ELR (cell line): ENCODE results near the gene ROMO1.
"Not testable (repeated sequence)": the region's sequence is repeated elsewhere in the genome, so short reads cannot be mapped to it uniquely, and the experiment has no call there.

ENCODE experiments used
- DNase-seq: peaks from one replicate; pipeline ENCODE4 v3.0.0-alpha.2; 2015; ENCODE audit warnings: low read depth

Gene ROMO1

DNA sequence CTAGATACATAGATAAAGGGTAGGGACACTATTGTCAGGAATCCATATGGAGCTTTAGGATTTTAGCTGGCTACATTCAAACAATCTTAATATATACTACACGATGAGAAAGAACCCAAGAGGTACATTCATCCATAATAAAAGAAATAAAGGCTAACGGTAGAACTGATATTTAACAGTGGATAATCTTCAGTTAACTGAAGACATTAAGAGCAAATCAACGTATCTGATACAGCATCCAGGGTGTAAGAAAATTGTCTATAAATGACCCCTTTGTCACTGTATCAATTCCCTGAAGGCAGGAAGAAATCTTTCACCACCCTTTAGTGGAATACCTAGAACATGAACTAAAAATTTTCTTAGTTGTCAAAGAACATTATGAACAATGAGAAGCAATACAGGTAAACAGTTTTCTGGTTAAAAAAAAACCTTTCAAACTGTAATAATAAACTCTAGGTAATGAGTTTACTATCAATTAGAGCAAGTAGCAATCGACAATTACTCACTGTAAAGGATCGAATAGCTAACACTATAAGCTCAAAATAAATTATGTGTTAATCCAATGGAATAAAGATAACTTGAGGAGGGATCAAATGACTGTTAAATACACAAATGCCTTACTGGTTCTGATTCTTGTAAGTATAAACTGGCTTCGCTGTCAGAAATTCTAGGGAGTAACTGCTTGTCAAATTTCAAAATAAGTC, 11.8 kb downstream of the ROMO1 start:
- no peak for DNase-seq

DNA sequence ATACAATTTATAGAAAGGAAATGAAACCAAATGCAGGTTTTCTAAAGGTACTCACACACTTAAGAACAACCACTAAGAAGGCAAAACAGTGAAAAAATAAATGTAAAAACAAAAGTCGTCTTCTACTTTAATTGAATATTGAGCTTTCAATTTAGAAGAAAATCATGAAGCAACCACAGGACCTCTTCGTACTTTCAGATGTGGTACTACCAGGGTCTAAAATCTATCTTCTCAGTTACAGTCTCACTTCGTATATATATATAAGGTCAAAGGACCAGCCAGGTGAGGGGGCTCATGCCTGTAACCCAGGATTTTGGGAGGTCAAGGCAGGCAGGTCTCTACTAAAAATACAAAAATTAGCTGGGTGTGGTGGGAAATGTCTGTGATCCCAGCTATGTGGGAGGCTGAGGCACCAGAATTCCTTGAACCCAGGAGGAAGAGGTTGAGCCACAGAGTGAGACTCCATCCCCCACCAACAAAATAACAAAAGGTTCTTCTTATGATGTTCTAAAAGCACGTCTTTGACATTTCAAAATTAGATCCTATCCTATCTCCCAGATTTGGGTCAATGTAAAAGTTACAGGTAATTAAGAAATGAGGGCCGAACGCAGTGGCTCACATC, 12.5 kb downstream of the ROMO1 start:
- DNase-seq = no peak

DNA sequence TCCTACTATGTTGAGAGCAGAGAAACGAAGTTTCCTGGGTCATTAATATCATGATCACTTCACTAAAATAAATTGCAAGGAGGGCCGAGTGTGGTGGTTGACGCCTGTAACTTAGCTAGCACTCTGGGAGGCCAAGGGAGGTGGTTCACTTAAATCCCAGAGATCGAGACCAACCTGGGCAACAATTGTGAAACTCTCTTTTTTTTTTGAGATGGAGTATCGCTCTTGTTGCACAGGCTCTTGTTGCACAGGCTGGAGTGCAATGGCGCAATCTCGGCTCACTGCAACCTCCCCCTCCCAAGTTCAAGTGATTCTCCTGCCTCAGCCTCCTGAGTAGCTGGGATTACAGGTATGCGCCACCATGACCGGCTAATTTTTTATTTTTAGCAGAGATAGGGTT, 13.9 kb downstream of the ROMO1 start:
- DNase-seq = not testable (repeated sequence)

DNA sequence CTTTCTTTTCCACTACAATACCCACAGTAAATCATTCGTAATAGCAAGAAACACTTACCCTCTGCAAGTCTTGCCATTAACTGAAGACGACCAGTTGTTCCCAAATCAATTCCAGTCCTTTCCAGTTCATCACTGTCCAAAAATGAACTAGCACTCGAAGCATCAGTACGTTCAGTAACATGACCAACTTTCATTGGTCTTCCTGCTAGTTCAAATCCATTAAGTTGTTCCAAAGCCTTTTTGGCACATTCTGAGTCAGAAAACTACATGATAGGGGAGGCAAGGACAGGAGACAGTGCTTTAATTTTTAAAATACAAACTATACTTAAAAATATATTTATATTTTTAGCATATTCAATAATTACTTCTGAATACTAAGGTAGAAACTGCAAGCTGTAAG, 14.9 kb downstream of the ROMO1 start:
- DNase-seq = no peak

DNA sequence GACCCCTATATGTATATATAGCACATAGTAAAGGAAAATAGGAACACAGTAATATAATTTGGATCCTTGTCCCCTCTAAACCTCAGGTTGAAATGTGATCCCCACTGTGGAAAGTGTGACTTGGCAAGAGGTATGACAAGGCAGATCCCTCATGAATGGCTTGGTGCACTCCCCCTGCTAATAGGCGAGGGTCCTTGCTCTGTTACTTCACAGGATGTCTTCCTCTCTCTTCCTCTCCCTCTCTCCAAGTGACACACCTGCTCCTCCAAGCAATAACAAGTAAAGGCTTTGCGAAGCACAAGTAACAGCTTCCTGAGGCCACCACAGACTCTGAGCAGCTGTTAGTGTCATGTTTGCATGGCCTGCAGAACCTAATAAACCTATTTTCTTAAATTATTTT, 16.4 kb downstream of the ROMO1 start:
- no peak for DNase-seq

DNA sequence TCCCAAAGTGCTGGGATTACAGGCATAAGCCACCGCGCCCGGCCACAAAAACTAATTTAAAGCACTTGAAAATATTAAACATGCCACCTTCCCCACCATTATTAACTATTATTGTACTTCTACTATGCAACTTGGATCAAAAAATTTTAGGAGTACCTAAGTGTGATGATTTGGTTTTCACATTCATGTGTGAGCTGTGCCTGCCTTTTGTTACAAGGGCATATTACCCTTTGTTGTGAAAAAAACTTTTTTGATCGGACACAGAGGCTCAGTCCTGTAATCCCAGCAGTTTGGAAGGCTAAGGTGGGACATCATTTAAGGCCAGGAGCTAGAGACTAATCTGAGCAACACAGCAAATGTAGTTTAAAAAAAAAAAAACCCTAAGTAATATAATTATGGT, 17.1 kb downstream of the ROMO1 start:
- DNase-seq = no peak

DNA sequence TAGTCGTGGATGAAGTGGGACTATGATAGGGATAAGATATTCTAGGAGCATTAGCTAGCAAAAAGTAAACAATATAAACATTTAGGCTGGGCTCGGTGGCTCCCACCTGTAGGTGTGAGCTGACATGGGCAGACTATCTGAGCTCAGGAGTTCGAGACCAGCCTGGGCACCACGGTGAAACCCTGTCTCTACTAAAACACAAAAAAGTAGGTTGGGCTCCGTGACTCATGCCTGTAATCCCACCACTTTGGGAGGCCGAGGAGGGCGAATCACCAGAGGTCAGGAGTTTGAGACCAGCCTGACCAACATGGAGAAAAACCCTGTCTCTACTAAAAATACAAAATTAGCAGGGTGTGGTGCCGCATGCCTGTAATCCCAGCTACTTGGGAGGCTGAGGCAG, 19.1 kb downstream of the ROMO1 start:
- peak; percentile 72 for DNase-seq

DNA sequence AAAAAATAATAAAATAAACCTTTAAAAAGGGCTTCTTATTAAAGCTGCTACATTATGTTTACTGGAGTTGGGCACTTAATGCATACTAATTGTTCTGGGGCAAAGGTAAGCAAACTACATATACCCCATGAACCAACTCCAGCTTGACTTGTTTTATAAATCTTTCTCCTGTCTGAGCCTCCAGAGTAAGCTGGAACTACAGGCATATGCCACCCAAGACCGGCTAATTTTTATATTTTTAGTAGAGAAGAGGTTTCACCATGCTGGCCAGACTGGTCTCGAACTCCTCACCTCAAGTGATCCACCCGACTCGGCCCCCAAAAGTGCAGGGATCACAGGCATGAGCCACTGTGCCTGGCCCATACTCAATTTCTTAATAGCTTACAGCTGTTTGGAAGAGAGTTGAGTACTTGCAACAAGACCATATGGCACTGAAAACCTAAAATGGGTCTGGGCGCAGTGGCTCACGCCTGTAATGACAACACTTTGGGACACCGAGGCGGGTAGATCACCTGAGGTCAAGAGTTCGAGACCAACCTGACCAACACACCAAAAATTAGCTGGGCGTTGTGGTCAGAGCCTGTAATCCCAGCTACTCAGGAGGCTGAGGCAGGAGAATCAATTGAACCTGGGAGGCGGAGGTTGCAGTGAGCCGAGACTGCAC, 19.9 kb downstream of the ROMO1 start:
- DNase-seq = no peak

DNA sequence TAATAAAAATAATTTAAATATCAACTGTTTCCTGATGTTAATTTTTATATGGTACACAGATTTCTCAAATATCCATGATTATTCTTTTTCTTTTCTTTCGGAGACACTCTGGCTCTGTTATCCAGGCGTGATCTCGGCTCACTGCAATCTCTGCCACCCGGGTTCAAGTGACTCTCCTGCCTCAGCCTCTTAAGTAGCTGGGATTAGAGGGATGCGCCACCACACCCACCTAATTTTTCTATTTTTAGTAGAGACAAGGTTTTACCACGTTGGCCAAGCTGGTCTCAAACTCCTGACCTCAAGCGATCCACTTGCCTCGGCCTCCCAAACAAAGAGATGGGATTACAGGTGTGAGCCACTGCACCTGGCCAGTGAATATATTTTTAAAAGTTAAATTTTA, 20.5 kb downstream of the ROMO1 start:
- DNase-seq = no peak

DNA sequence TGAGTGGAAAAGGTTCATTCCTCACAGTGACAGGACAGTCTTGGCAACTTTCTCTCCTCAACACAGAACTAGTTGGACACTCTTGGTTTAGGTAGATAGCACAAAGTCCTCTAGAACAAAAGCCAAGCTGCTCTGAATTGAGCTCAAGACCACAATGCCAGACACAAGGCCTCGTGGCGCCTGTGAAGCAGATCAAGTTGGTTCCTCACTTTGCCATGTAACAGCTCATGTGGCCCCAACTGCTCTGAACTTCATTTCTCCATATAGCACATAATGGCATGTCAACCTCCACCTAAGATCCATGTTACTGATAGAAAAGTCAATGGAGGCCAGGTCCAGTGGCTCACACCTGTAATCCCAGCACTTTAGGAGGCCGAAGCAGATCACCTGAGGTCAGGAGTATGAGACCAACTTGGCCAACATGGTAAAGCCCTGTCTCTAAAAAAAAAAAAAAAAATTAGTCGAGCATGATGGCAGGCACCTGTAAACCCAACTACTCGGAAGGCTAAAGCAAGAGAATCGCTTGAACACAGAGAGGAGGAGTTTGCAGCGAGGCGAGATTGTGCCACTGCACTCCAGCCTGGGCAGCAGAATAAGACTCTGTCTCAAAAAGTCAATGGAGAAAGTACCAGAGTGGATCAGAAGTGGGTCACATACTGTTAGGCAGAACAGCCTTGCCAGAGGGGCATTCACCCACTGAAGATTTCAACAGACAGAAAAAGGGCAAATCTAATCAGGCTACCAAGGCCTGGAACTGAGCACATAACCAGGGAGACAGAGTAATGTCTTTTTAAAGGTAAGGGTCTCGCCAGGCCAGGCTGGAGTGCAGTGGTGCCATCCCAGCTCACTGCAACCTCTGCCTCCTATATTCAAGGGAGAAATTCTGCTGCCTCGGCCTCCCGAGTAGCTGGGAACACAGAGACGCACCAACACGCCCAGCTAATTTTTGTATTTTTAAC, 21.2 kb downstream of the ROMO1 start:
- DNase-seq = no peak

DNA sequence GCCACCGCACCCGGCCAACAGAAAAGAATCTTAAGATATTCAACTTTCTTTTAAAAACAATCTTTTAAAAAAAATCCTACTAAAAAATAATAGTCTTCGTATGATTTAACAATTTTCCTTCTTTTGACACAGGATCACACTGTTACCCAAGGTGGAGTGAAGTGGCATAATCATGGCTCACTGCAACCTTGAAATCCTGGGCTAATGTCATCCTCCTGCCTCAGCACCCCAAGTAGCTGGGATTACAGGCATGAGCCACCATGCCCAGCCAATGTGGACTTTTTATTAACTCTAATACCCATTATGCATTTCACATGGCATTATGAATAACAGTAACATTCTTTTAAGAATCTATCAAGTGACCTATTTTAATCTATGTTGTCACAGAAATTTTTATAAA, 22.0 kb downstream of the ROMO1 start:
- no peak for DNase-seq

DNA sequence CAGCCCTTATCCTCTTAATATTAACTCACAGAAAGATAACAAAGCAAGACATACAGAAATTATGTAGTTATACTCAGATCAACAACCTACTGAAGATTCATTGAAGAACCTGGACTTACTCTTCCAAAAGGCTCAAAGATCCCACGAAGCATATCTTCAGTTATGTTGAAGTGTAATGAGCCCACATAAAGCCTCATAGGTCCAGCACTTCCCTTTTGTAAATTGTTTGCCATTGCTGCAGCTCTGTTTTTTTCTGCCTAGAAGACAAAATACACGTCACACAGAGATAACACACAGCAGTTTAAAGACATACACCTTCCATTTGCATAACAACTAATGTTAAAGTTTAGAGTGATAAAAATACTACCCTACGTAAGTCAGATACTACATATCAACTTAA, 22.4 kb downstream of the ROMO1 start:
- DNase-seq = no peak

DNA sequence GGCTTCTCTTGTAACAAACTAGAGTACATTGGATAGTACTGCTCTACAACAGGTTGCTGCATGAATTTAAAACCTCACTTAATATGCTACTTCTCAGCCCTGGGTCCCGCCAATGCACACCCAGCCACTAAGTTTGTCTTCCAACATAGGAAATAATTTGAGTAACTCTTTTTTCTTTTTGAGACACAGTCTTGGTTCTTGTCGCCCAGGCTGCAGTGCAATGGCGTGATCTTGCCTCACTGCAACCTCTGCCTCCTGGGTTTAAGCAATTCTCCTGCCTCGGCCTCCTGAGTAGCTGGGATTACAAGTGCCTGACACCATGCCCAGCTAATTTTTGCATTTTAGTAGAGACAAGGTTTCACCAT, 24.1 kb downstream of the ROMO1 start:
- not testable (repeated sequence) for DNase-seq

DNA sequence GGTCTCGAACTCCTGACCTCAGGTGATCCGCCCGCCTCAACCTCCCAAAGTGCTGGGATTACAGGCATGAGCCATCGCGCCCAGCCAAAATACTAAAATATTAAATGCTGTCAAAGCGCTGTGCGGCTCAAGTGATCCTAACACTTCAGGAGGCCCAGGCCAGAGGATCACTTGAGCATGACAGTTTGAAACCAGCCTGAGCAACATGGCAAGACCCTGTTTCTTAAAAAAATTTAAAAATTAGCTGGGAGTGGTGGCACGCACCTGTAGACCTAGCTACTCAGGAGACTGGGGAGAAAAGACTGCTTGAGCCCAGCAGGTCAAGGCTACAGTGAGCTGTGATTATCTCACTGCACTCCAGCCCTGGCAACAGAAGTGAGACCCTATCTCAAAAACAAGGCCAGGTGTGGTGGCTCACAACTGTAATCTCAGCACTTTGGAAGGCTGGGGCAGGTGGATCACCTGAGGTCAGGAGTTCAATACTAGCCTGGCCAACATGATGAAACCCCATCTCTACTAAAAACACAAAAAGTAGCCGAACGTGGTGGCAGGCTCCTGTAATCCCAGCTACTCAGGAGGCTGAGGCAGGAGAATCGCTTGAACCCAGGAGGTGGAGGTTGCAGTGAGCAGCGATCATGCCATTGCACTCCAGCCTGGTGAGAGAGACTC, 24.6 kb downstream of the ROMO1 start:
- DNase-seq = not testable (repeated sequence)

DNA sequence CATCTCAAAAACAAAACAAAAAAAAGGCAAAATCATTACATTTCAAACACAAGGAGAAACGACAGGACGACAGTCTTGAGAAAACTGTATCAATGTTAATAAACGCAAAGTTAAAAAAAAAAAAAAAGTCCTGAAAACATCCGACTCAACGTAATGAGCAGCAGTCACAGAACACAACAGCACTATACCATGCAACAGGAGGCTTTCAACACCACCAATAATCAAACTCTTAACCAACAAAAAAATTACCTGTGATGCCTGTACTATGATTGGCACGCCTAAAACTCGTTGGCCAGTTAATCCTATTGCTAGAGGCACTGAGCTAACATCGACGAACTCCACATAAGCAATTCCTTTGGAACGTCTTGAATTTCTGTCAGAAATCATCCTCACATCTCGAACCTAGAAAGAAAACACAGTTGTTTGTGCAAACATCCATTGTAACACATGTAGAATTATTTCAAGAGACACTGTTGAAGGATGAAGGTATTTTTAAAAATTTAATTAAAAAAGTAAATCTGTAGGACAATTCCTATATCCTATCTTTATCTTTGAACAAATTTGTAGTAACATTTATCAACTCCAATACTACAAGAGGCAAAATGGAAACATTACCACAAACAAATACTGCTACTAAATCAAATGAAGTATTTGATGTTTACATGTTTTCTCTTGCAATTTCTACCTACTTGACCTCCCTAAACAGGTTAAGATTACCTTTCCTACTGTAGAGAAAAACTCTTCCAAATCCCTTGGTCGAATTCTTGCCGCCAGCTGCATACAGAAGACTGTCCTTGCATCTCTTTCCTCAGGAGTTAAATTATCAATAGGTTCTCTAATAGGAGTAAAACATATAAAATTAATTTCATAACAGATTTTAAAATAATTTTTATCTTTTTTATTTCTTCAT, 25.4 kb downstream of the ROMO1 start:
- DNase-seq = no peak

DNA sequence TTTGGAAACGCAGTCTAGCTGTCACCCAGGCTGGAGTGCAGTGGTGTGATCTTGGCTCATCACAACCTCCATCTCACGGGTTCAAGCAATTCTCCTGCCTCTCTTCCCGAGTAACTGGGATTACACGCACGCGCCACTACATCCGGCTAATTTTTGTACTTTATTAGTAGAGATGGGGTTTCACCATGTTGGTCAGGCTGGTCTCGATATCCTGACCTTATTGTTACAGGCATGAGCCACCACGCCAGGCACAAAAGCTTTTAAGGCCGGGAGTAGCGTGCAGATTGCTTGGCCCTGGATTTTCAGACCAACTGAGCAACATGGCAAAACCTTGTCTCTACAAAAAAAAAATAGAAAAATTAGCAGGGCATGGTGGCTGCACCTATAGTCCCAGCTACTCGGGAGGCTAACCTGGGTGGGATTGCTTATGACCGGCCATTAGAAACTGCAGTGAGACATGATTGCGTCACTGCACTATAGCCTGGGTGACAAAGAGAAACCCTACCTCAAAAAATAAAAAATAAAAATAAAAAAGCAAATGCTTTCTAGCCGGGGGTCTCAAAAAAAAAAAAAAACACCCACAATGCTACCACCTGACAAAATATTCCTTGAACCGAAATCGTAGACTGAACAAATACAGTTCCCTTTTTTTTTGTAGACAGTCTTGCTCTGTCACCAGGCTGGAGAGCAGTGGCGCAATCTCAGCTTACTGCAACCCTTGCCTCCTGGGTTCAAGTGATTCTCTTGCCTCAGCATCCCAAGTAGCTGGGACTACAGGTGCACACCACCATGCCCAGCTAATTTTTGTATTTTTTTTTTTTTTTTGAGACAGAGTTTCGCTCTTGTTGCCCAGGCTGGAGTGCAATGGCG, 27.9 kb downstream of the ROMO1 start:
- no peak for DNase-seq

DNA sequence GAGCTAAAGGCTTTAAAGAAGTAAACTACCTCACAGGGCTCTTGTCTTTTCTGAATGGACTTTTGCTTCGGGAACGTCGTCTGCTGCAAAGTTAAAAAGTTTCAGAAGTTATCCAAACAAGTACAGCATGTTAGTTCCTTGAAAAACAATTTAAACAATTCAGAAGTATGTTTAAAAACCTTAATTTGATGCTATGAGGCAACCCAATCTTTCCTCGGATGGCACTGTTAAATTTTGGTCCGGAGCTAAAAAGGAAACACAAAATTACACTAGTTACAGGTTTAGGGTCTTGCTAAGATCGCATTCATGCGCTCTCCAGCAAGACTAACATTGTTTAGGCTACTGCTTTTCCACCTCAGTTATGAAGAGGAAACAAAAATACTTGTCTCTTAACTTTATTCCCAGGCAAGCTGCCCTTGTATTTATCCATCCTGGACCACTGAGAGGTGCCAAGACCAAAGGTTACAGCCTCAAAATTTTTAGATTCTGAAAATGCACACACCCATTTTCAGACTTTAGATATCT, 30.1 kb downstream of the ROMO1 start:
- no peak for DNase-seq

DNA sequence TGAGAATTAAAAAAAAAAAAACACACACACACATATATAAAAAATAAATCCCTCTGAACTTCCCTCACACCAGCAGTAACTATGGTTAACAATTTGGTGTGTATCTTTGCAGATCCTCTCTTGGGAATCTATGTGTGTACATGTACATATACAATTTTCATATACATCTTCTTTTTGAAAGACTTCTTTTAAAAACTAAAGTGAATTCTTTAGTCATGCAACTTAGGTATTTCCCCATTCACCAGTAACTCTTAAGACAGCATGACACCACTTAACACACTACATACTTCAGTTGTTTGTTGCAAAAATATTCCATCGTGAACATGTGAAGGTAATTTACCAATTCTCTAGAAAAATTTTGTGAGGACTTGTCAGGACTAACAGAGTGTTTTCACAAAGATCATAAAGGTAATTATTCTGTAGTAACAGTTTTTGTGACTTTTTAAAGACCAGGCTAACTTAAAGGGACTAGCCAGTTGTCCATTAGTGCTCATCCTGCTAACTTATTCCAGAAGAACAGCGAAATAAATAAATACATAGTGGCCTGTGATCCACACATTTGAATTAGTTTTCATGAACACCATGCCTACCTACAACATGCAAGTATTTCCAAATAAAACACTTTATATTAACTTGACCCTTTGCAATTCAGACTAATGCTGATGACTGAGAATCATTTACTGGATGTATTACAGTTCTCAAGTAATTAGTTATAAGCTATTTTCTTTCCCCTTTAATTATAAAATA, 30.8 kb downstream of the ROMO1 start:
- DNase-seq = no peak
